Ishikawa (cell line): Measurements from ENCODE around the gene RGPD4.

Source experiments
- CEBPB ChIP-seq: IDR thresholded peaks from 2 replicates; pipeline ENCODE4 v1.6.1; 2012
- CREB1 ChIP-seq: IDR thresholded peaks from 2 replicates; pipeline ENCODE4 v1.6.1; 2012; ENCODE audit warnings: low read depth
- EP300 ChIP-seq: IDR thresholded peaks from 2 replicates; pipeline ENCODE4 v1.6.1; 2012; ENCODE audit warnings: borderline replicate concordance
- FOXM1 ChIP-seq: IDR thresholded peaks from 2 replicates; pipeline ENCODE4 v1.6.1; 2012; ENCODE audit warnings: low read depth, borderline replicate concordance
- NFIC ChIP-seq: IDR thresholded peaks from 2 replicates; pipeline ENCODE4 v1.6.1; 2012
- RAD21 ChIP-seq: IDR thresholded peaks from 2 replicates; pipeline ENCODE4 v1.6.1; 2012; ENCODE audit warnings: low read depth
- TAF1 ChIP-seq: IDR thresholded peaks from 2 replicates; pipeline ENCODE4 v1.6.1; 2012; ENCODE audit warnings: low read depth, mild to moderate bottlenecking
- TCF12 ChIP-seq: IDR thresholded peaks from 2 replicates; pipeline ENCODE4 v1.6.1; 2012; ENCODE audit warnings: low read depth
- TF ChIP-seq, protein P1 (sequence below): IDR thresholded peaks from 2 replicates; pipeline ENCODE4 v1.6.1; 2012; ENCODE audit warnings: low read depth, mild to moderate bottlenecking
- TF ChIP-seq, protein P2 (sequence below): IDR thresholded peaks from 2 replicates; pipeline ENCODE4 v1.6.1; 2012

- TF ChIP-seq NFIC, result no peak
- no peak for TF ChIP-seq RAD21
- no peak for TF ChIP-seq CEBPB
- no peak for TF ChIP-seq TAF1
- no peak for TF ChIP-seq EP300
- TF ChIP-seq FOXM1, result no peak
- no peak for TF ChIP-seq TCF12
- TF ChIP-seq, protein P1, sequence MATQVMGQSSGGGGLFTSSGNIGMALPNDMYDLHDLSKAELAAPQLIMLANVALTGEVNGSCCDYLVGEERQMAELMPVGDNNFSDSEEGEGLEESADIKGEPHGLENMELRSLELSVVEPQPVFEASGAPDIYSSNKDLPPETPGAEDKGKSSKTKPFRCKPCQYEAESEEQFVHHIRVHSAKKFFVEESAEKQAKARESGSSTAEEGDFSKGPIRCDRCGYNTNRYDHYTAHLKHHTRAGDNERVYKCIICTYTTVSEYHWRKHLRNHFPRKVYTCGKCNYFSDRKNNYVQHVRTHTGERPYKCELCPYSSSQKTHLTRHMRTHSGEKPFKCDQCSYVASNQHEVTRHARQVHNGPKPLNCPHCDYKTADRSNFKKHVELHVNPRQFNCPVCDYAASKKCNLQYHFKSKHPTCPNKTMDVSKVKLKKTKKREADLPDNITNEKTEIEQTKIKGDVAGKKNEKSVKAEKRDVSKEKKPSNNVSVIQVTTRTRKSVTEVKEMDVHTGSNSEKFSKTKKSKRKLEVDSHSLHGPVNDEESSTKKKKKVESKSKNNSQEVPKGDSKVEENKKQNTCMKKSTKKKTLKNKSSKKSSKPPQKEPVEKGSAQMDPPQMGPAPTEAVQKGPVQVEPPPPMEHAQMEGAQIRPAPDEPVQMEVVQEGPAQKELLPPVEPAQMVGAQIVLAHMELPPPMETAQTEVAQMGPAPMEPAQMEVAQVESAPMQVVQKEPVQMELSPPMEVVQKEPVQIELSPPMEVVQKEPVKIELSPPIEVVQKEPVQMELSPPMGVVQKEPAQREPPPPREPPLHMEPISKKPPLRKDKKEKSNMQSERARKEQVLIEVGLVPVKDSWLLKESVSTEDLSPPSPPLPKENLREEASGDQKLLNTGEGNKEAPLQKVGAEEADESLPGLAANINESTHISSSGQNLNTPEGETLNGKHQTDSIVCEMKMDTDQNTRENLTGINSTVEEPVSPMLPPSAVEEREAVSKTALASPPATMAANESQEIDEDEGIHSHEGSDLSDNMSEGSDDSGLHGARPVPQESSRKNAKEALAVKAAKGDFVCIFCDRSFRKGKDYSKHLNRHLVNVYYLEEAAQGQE, result no peak
- TF ChIP-seq, protein P2, sequence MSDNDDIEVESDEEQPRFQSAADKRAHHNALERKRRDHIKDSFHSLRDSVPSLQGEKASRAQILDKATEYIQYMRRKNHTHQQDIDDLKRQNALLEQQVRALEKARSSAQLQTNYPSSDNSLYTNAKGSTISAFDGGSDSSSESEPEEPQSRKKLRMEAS, result no peak
- TF ChIP-seq CREB1, result no peak
Observed at GRCh38 chr2:107824451-107825205, 2.1 kb upstream of the RGPD4 start.
